CD14-positive monocyte (primary cell): ENCODE measurements around the gene KCNMA1. TPM values are rescaled to one million over a fixed set of nuclear protein-coding genes. Genes with fewer than 3 reads are reported as not detected.

Experiments used
- DNase-seq, 3 donors: peaks; one replicate each; pipeline ENCODE4 v3.0.0-alpha.2; 2011 to 2022
- H2AFZ ChIP-seq: 2 replicates; pipeline ENCODE4 v1.6.0; 2012; ENCODE audit warnings: mild to moderate bottlenecking, low read depth, low read length, inconsistent platforms; ENCODE audit not compliant: insufficient read depth, poor library complexity, severe bottlenecking
- H3K27ac ChIP-seq, 2 donors: 1 replicate in 1 of 2; 2 replicates in 1 of 2; pipeline ENCODE4 v1.5.1; 2012 to 2013; ENCODE audit warnings: low read length in 2 of 2, control low read depth in 1 of 2, inconsistent platforms in 1 of 2, low read depth in 1 of 2, mild to moderate bottlenecking in 1 of 2
- H3K27me3 ChIP-seq, 2 donors: one replicate each; pipeline versions ENCODE4 v1.6.0 to v1.6.1; 2011 to 2013; ENCODE audit warnings: low read length in 2 of 2; ENCODE audit not compliant: control insufficient read depth in 2 of 2, insufficient read depth in 2 of 2
- H3K36me3 ChIP-seq, 2 donors: replicated peaks in 1 of 2; 1 replicate in 1 of 2; 2 replicates in 1 of 2; pipeline versions ENCODE4 v1.5.1 to v1.6.1; 2012 to 2013; ENCODE audit warnings: low read length in 2 of 2, control low read depth in 1 of 2, inconsistent platforms in 1 of 2, mild to moderate bottlenecking in 1 of 2; ENCODE audit not compliant: insufficient read depth in 2 of 2, control insufficient read depth in 1 of 2
- H3K4me1 ChIP-seq, 2 donors: 1 replicate in 1 of 2; 2 replicates in 1 of 2; pipeline versions ENCODE4 v1.5.1 to v1.6.1; 2012 to 2013; ENCODE audit warnings: low read length in 2 of 2, control low read depth in 1 of 2, inconsistent platforms in 1 of 2, mild to moderate bottlenecking in 1 of 2, moderate library complexity in 1 of 2; ENCODE audit not compliant: insufficient read depth in 2 of 2, control insufficient read depth in 1 of 2
- H3K4me2 ChIP-seq: replicated peaks from 2 replicates; pipeline ENCODE3; 2012; ENCODE audit warnings: low read length, moderate library complexity, mild to moderate bottlenecking; ENCODE audit not compliant: poor library complexity, severe bottlenecking; ENCODE audit errors: extremely low read depth
- H3K4me3 ChIP-seq, 3 experiments: fragments of 200-600 bp in 1 of 3; sonication (generic) in 1 of 3; replicated peaks in 1 of 3; 1 replicate in 2 of 3; 2 replicates in 1 of 3; pipeline ENCODE4 v1.5.1; 2011 to 2013; ENCODE audit warnings: low read length in 3 of 3, mild to moderate bottlenecking in 3 of 3, control low read depth in 2 of 3, low read depth in 2 of 3, inconsistent platforms in 1 of 3, moderate library complexity in 1 of 3
- H3K79me2 ChIP-seq: 2 replicates; pipeline ENCODE4 v1.6.0; 2012; ENCODE audit warnings: mild to moderate bottlenecking, control low read depth, inconsistent platforms, low read length, moderate library complexity; ENCODE audit not compliant: insufficient read depth
- H3K9ac ChIP-seq: 2 replicates; pipeline ENCODE4 v1.6.0; 2017; ENCODE audit warnings: low read length, mild to moderate bottlenecking; ENCODE audit not compliant: insufficient read depth, poor library complexity, severe bottlenecking
- H3K9me3 ChIP-seq, 2 donors: replicated peaks in 1 of 2; 1 replicate in 1 of 2; 2 replicates in 1 of 2; pipeline versions ENCODE4 v1.5.1 to v1.6.1; 2012 to 2013; ENCODE audit warnings: low read length in 2 of 2, control low read depth in 1 of 2; ENCODE audit not compliant: control insufficient read depth in 1 of 2, insufficient read depth in 1 of 2
- H4K20me1 ChIP-seq: 2 replicates; pipeline ENCODE4 v1.6.0; 2012; ENCODE audit warnings: mild to moderate bottlenecking, low read length, control low read depth, moderate library complexity; ENCODE audit not compliant: insufficient read depth
- H3K27ac Mint-ChIP-seq, 7 donors: one replicate each; pipeline ENCODE4 v1.8.0; 2020; ENCODE audit warnings: mild to moderate bottlenecking in 7 of 7, mixed read lengths in 7 of 7, moderate library complexity in 6 of 7, inconsistent platforms in 2 of 7
- H3K27me3 Mint-ChIP-seq, 3 donors: one replicate each; pipeline ENCODE4 v1.8.0; 2021 to 2022; ENCODE audit warnings: low read depth in 3 of 3, mild to moderate bottlenecking in 3 of 3, mixed read lengths in 3 of 3, moderate library complexity in 3 of 3, inconsistent platforms in 1 of 3
- H3K36me3 Mint-ChIP-seq, 2 donors: one replicate each; pipeline ENCODE4 v1.8.0; 2020; ENCODE audit warnings: mixed read lengths in 2 of 2, inconsistent platforms in 1 of 2, mild to moderate bottlenecking in 1 of 2
- H3K4me1 Mint-ChIP-seq: one replicate; pipeline ENCODE4 v1.8.0; 2020; ENCODE audit warnings: mild to moderate bottlenecking, mixed read lengths
- H3K4me3 Mint-ChIP-seq, 2 donors: one replicate each; pipeline ENCODE4 v1.8.0; 2020; ENCODE audit warnings: mild to moderate bottlenecking in 2 of 2, mixed read lengths in 2 of 2, moderate library complexity in 1 of 2
- H3K9me3 Mint-ChIP-seq, 7 donors: one replicate each; pipeline ENCODE4 v1.8.0; 2020 to 2022; ENCODE audit warnings: mixed read lengths in 7 of 7, mild to moderate bottlenecking in 6 of 7, moderate library complexity in 6 of 7, inconsistent platforms in 2 of 7
- CTCF ChIP-seq: fragments of 200-600 bp; IDR thresholded peaks from one replicate; pipeline ENCODE4 v1.8.0; 2022; ENCODE audit warnings: antibody characterized with exemption, mild to moderate bottlenecking
- WGBS: methylation state at CpG from one replicate; pipeline ENCODE4 v1.1.5; 2013; ENCODE audit warnings: missing lambda C conversion rate; ENCODE audit not compliant: insufficient coverage; 5-methylcytosine and 5-hydroxymethylcytosine counted together
- intact Hi-C, 2 donors: fragments of 100-400 bp; cut with micrococcal nuclease; formaldehyde crosslinking; loops; one replicate each; pipeline versions ENCODE4 v1.15.0 to v1.15.1; 2023
- polyA plus RNA-seq, 3 donors: library from polyadenylated mRNA; depleted of rRNA in 1 of 3; unstranded in 2 of 3; stranded (reverse) in 1 of 3; fragments of 300-500 nt in 2 of 3; fragments of >200 nt in 1 of 3; fragmentation: Illumina TruSeq in 2 of 3; gene quantifications; 1 replicate in 2 of 3; 2 replicates in 1 of 3; pipeline ENCODE4 v1.2.3, GENCODE V29; 2012 to 2021

KCNMA1 gene
- polyA plus RNA-seq, 3 donors = 0.11 to 1.0 TPM; not detected in 1

- H3K4me3 Mint-ChIP-seq = no peak overlapping the region
- H3K27ac Mint-ChIP-seq = no peak overlapping the region
- H3K27ac ChIP-seq = no peak overlapping the region
- no peak overlapping the region for H3K4me3 ChIP-seq
- H3K79me2 ChIP-seq = no peaks in the 10 kb centered on the region
- H3K9me3 Mint-ChIP-seq = peaks cover 0 to 7% (median 4%) of the 10 kb centered on the region in 7 donors
- H3K4me2 ChIP-seq = no peak overlapping the region
- H3K9ac ChIP-seq = no peak overlapping the region
- H3K9me3 ChIP-seq = no peaks in the 10 kb centered on the region
- H3K36me3 ChIP-seq = no peaks in the 10 kb centered on the region
- H3K27me3 Mint-ChIP-seq = peaks cover 4 to 13% (median 6%) of the 10 kb centered on the region in 3 donors
- peaks cover 22% of the 10 kb centered on the region for H3K4me1 Mint-ChIP-seq
- no peak for DNase-seq
- peaks cover 0 to 5% of the 10 kb centered on the region in 2 donors for H3K27me3 ChIP-seq
- 79% methylated on average over 3 of the region's 7 CpGs for WGBS
- intact Hi-C loops = no loop called here
- H3K4me1 ChIP-seq = peaks cover 0 to 19% of the 10 kb centered on the region in 2 donors
- no peak overlapping the region for H2AFZ ChIP-seq
- no peak for TF ChIP-seq CTCF
- H4K20me1 ChIP-seq = no peaks in the 10 kb centered on the region
- H3K36me3 Mint-ChIP-seq = no peaks in the 10 kb centered on the region
These were observed 98.3 kb downstream of the KCNMA1 start for GRCh38 chr10:77539147-77539935.

- Histone ChIP-seq H3K9me3 (no peaks in the 10 kb centered on the region), H3K9ac (no peak overlapping the region), H3K4me3 (no peak overlapping the region), H4K20me1 (no peaks in the 10 kb centered on the region), H3K27me3 (peaks cover 0 to 5% of the 10 kb centered on the region in 2 donors), H3K4me1 (peaks cover 0 to 19% of the 10 kb centered on the region in 2 donors), H3K27ac (no peak overlapping the region), H2AFZ (no peak overlapping the region), H3K79me2 (no peaks in the 10 kb centered on the region), H3K36me3 (no peaks in the 10 kb centered on the region), H3K4me2 (no peak overlapping the region)
- intact Hi-C loops = no loop called here
- peaks cover 3 to 7% (median 4%) of the 10 kb centered on the region in 3 donors for H3K27me3 Mint-ChIP-seq
- H3K27ac Mint-ChIP-seq = no peak overlapping the region
- WGBS = 95% methylated on average over 10 of the region's 13 CpGs
- H3K4me3 Mint-ChIP-seq = no peak overlapping the region
- peaks cover 0 to 5% (median 4%) of the 10 kb centered on the region in 7 donors for H3K9me3 Mint-ChIP-seq
- no peak for TF ChIP-seq CTCF
- H3K4me1 Mint-ChIP-seq = peaks cover 24% of the 10 kb centered on the region
- H3K36me3 Mint-ChIP-seq = no peaks in the 10 kb centered on the region
- no peak for DNase-seq
These were observed 99.8 kb downstream of the KCNMA1 start for GRCh38 chr10:77537720-77538373.
